Smooth muscle cell (in vitro differentiated cells): ENCODE data around the gene MAP3K7CL. TPM values are rescaled to one million over a fixed set of nuclear protein-coding genes. Genes with fewer than 3 reads are reported as not detected.

Source experiments
- DNase-seq: peaks from one replicate; lab custom pipeline; 2025; ENCODE audit not compliant: unreplicated experiment; lab: John Stamatoyannopoulos, UW
- H2AFZ ChIP-seq: fragments of 200-600 bp; sonication (generic); 2 replicates; pipeline ENCODE4 v1.6.0; 2016; ENCODE audit warnings: antibody characterized with exemption, low read depth, mild to moderate bottlenecking
- H3F3A ChIP-seq: fragments of 200-600 bp; sonication (generic); 2 replicates; pipeline ENCODE4 v1.6.0; 2017; ENCODE audit warnings: antibody characterized with exemption, low read depth
- H3K27ac ChIP-seq: fragments of 200-600 bp; sonication (generic); 2 replicates; pipeline ENCODE4 v1.5.1; 2016; ENCODE audit warnings: low read depth, mild to moderate bottlenecking
- H3K27me3 ChIP-seq: fragments of 200-600 bp; sonication (generic); 2 replicates; pipeline ENCODE4 v1.6.1; 2016; ENCODE audit warnings: low read depth, mild to moderate bottlenecking
- H3K36me3 ChIP-seq: fragments of 200-600 bp; sonication (generic); 2 replicates; pipeline ENCODE4 v1.5.1; 2016; ENCODE audit warnings: low read depth
- H3K4me1 ChIP-seq: fragments of 200-600 bp; sonication (generic); 2 replicates; pipeline ENCODE4 v1.5.1; 2016; ENCODE audit warnings: low read depth
- H3K4me2 ChIP-seq: fragments of 200-600 bp; sonication (generic); 2 replicates; pipeline ENCODE4 v1.6.0; 2016; ENCODE audit warnings: mild to moderate bottlenecking
- H3K4me3 ChIP-seq: fragments of 200-600 bp; sonication (generic); 2 replicates; pipeline ENCODE4 v1.5.1; 2016; ENCODE audit warnings: mild to moderate bottlenecking
- H3K79me2 ChIP-seq: fragments of 200-600 bp; sonication (generic); 2 replicates; pipeline ENCODE4 v1.6.0; 2016; ENCODE audit warnings: low read depth, mild to moderate bottlenecking
- H3K9ac ChIP-seq: fragments of 200-600 bp; sonication (generic); 2 replicates; pipeline ENCODE4 v1.6.0; 2016; ENCODE audit warnings: low read depth
- H3K9me3 ChIP-seq: fragments of 200-600 bp; sonication (generic); replicated peaks from 2 replicates; pipeline ENCODE4 v1.5.1; 2016; ENCODE audit warnings: low read depth
- H4K20me1 ChIP-seq: fragments of 200-600 bp; sonication (generic); 2 replicates; pipeline ENCODE4 v1.6.0; 2016; ENCODE audit warnings: low read depth
- WGBS: methylation state at CpG from one replicate; pipeline ENCODE4 v1.1.7; 2016; ENCODE audit warnings: low lambda C conversion rate; 5-methylcytosine and 5-hydroxymethylcytosine counted together
- polyA plus RNA-seq: library from polyadenylated mRNA; unstranded; fragments of >200 nt; fragmentation: Nextera tagmentation; extraction: Ambion mirVana; gene quantifications from 2 replicates; pipeline ENCODE4 v1.2.1, GENCODE V29; 2016
- total RNA-seq: library from RNA; depleted of rRNA; stranded (reverse); fragments of >200 nt; gene quantifications from 2 replicates; pipeline ENCODE4 v1.2.3, GENCODE V29; 2014
- TF ChIP-seq, protein P1 (sequence below): fragments of 200-600 bp; sonication (generic); IDR thresholded peaks from 2 replicates; pipeline ENCODE4 v1.5.1; 2017; ENCODE audit warnings: borderline replicate concordance, mild to moderate bottlenecking, antibody characterized with exemption; ENCODE audit not compliant: insufficient read depth, poor library complexity, severe bottlenecking

MAP3K7CL gene
- total and polyA plus RNA-seq, 2 experiments from 2014 or later = 1.3 to 3.7 TPM

DNA sequence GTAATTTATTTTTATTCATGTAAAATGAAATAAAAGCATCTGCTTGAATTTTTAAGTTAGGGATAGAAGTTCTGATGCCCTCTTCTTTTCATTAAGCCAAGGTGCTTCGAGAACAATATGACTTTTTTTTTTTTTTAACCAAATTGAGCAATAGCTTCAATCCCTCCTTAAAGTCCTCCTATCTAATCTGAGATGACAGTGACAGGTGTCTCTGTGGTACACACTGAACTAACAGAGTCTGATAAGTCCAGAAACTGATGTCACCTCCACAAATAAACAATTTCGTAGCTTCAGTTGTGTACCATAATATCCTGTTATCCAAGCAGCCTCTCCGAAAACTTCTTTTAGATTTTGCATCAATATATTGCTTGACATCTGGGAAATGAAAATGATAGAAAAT lies 23.8 kb downstream of the MAP3K7CL start:
- Histone ChIP-seq H3K79me2 (no peaks in the 10 kb centered on the region), H3K9me3 (no peaks in the 10 kb centered on the region), H3K4me2 (no peak overlapping the region), H3K27me3 (no peaks in the 10 kb centered on the region), H3K4me3 (no peak overlapping the region), H3K9ac (no peak overlapping the region), H4K20me1 (no peaks in the 10 kb centered on the region), H3F3A (no peaks in the 10 kb centered on the region), H2AFZ (no peak overlapping the region), H3K36me3 (no peaks in the 10 kb centered on the region), H3K4me1 (no peaks in the 10 kb centered on the region), H3K27ac (no peak overlapping the region)
- no peak for DNase-seq
- WGBS = 80% methylated on average over 3 of the region's 3 CpGs
- TF ChIP-seq, protein P1, sequence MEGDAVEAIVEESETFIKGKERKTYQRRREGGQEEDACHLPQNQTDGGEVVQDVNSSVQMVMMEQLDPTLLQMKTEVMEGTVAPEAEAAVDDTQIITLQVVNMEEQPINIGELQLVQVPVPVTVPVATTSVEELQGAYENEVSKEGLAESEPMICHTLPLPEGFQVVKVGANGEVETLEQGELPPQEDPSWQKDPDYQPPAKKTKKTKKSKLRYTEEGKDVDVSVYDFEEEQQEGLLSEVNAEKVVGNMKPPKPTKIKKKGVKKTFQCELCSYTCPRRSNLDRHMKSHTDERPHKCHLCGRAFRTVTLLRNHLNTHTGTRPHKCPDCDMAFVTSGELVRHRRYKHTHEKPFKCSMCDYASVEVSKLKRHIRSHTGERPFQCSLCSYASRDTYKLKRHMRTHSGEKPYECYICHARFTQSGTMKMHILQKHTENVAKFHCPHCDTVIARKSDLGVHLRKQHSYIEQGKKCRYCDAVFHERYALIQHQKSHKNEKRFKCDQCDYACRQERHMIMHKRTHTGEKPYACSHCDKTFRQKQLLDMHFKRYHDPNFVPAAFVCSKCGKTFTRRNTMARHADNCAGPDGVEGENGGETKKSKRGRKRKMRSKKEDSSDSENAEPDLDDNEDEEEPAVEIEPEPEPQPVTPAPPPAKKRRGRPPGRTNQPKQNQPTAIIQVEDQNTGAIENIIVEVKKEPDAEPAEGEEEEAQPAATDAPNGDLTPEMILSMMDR = no peak

DNA sequence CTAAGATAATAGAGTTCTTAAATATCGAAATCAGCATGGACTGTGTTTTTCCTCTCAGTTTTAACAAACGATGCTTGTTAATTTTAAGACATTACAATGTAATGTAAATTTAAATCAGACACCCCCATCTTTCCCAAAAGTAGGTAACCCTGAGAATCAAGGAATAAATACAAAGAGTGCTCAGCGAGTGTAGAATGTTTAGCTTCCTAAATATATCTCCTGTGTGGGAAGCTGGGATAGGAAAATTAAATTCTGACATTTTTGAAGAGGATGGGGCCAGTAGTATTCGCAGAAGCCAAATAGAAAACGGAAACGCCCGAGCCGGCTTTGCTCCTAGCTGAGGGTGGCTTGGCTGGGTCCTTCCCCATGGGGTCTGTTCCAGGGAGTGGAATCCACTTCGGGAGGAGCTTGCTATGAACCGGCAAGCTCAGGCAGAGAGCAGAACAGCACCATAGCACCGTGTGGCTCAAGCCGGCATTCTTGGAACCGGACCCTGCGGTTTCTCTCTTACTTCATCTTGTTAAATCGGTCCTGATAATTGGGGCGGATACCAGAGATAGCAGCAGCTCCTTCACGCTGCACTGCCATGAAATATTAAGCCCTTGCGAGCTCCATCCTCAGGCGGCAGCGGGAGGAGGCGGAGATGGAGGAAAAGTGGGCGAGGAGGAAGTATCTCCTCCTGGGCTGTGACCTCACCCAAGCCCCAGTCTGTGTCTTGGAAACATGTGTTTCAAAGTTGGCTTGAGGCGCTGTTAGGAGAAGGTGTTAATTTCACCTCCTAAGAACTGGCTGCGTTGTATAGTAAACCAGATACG lies 24.9 kb downstream of the MAP3K7CL start:
- no peaks in the 10 kb centered on the region for H3K9me3 ChIP-seq
- H3K9ac ChIP-seq = no peak overlapping the region
- H3K27me3 ChIP-seq = no peaks in the 10 kb centered on the region
- H3K4me3 ChIP-seq = peak overlapping the region; percentile 23
- H3K79me2 ChIP-seq = no peaks in the 10 kb centered on the region
- no peak overlapping the region for H3K27ac ChIP-seq
- H3K4me1 ChIP-seq = peaks cover 4% of the 10 kb centered on the region
- DNase-seq = peak; percentile 36
- H3K36me3 ChIP-seq = no peaks in the 10 kb centered on the region
- 48% methylated on average over 25 of the region's 25 CpGs for WGBS
- TF ChIP-seq, protein P1 = no peak
- no peaks in the 10 kb centered on the region for H4K20me1 ChIP-seq
- peak overlapping the region; percentile 26 for H2AFZ ChIP-seq
- H3K4me2 ChIP-seq = peak overlapping the region; percentile 60
- no peaks in the 10 kb centered on the region for H3F3A ChIP-seq

DNA sequence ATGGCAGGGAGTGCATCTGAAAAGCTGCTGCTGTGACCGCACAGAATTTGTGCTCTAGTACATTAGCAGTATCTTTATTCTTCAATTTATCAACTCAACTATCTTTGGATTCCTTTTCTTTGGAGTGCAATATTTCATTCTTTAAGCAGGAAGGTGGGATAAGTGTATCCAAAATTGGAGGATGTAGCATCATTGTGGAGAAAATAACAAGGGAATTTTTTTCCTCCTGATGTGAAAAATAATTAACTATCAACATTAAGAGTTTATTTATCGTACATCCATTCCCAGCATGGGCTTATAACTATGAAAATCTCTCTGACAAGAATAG lies 25.5 kb downstream of the MAP3K7CL start:
- H3K4me3 ChIP-seq = no peak overlapping the region
- H2AFZ ChIP-seq = no peak overlapping the region
- 91% methylated on average over 2 of the region's 2 CpGs for WGBS

More for the DNA sequence above, 25.5 kb downstream of the MAP3K7CL start:
- Histone ChIP-seq H3F3A (no peaks in the 10 kb centered on the region), H4K20me1 (no peaks in the 10 kb centered on the region), H3K9me3 (no peaks in the 10 kb centered on the region), H3K27me3 (no peaks in the 10 kb centered on the region), H3K79me2 (no peaks in the 10 kb centered on the region), H3K9ac (no peak overlapping the region), H3K27ac (no peak overlapping the region), H3K4me2 (peak overlapping the region; percentile 60), H3K4me1 (peaks cover 4% of the 10 kb centered on the region), H3K36me3 (no peaks in the 10 kb centered on the region)
- DNase-seq = no peak
- TF ChIP-seq, protein P1 = no peak
